Retinal pigment epithelial cell (primary cell): Measurements from ENCODE around the gene COL19A1.
"Not testable (repeated sequence)": the region's sequence is repeated elsewhere in the genome, so short reads cannot be mapped to it uniquely, and the experiment has no call there.

ENCODE experiments used
- DNase-seq: peaks from one replicate; pipeline ENCODE4 v3.0.0-alpha.2; 2010; ENCODE audit warnings: low read depth
- H3K4me3 ChIP-seq: 2 replicates; pipeline ENCODE4 v1.5.1; 2011; ENCODE audit warnings: mild to moderate bottlenecking, low read length, control low read depth, moderate library complexity
- CTCF ChIP-seq: conservative IDR thresholded peaks from 2 replicates; pipeline ENCODE4 v1.5.1; 2011; ENCODE audit warnings: low read depth, low read length, control low read depth, inconsistent platforms

COL19A1 gene

GRCh38 chr6:69866351-69866769, at the start of gene COL19A1:
COL19A1 (plus strand) TSS chr6:69866556; CDS start chr6:69879568, 13,012 bp downstream.
- peak within 1 kb of the TSS; percentile 60 for H3K4me3 ChIP-seq
- TF ChIP-seq CTCF, result no peak
- no peak for DNase-seq

GRCh38 chr6:69816569-69816968, 49.8 kb upstream of the COL19A1 start:
- DNase-seq, result no peak
- H3K4me3 ChIP-seq, result no peak overlapping the region

GRCh38 chr6:69817358-69817757, 49.0 kb upstream of the COL19A1 start:
- DNase-seq, result no peak
- TF ChIP-seq CTCF, result no peak
- H3K4me3 ChIP-seq, result no peak overlapping the region

More at GRCh38 chr6:69816569-69816968, 49.8 kb upstream of the COL19A1 start:
- TF ChIP-seq CTCF, result no peak

- TF ChIP-seq CTCF, result no peak
- DNase-seq, result no peak
Observed at GRCh38 chr6:69818223-69818930, 48.0 kb upstream of the COL19A1 start.

GRCh38 chr6:69819138-69819537, 47.2 kb upstream of the COL19A1 start:
- DNase-seq, result no peak
- TF ChIP-seq CTCF, result no peak
- H3K4me3 ChIP-seq, result no peak overlapping the region

More at GRCh38 chr6:69818223-69818930, 48.0 kb upstream of the COL19A1 start:
- H3K4me3 ChIP-seq, result no peak overlapping the region

- DNase-seq, result no peak
- no peak for TF ChIP-seq CTCF
- H3K4me3 ChIP-seq, result no peak overlapping the region
Observed at GRCh38 chr6:69820018-69820417, 46.3 kb upstream of the COL19A1 start.

- no peak for DNase-seq
- TF ChIP-seq CTCF, result no peak
- no peak overlapping the region for H3K4me3 ChIP-seq
Observed at GRCh38 chr6:69820438-69820837, 45.9 kb upstream of the COL19A1 start.

- H3K4me3 ChIP-seq, result not testable (repeated sequence)
Observed at GRCh38 chr6:69824355-69824754, 42.0 kb upstream of the COL19A1 start.

More at GRCh38 chr6:69824355-69824754, 42.0 kb upstream of the COL19A1 start:
- DNase-seq, result not testable (repeated sequence)
